ENCODE results near the gene RGS12.

The RGS12 gene

GRCh38 chr4:3311095-3311372, 18.2 kb downstream of the RGS12 start:
- DNase-seq (ENCODE audit: low spot score): no peak

GRCh38 chr4:3311489-3312171, 18.8 kb downstream of the RGS12 start:
- DNase-seq (ENCODE audit: low spot score): no peak

- DNase-seq (ENCODE audit: low spot score): no peak
Observed at GRCh38 chr4:3312362-3312761, 19.5 kb downstream of the RGS12 start.

DNA sequence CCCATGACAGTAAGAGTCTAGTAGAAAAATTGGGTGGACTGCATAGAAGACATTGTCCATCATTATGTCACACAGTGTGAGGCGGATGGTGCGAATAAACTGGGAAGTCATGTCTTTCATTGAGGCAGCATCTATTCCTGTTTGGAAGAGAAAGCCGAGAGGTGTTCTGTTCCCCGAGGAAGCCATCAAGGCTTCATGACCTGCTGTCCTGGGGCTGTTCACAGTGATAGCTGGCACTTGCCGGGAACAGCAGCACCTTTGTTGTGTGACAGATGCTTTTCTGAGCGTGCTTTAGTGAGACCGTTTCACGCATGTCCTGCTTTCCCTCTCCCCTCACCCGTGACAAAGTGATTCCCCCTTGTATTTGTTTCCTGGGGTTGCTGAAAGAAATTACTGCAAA, 20.3 kb downstream of the RGS12 start:
- no peak for DNase-seq (ENCODE audit: low spot score)

DNA sequence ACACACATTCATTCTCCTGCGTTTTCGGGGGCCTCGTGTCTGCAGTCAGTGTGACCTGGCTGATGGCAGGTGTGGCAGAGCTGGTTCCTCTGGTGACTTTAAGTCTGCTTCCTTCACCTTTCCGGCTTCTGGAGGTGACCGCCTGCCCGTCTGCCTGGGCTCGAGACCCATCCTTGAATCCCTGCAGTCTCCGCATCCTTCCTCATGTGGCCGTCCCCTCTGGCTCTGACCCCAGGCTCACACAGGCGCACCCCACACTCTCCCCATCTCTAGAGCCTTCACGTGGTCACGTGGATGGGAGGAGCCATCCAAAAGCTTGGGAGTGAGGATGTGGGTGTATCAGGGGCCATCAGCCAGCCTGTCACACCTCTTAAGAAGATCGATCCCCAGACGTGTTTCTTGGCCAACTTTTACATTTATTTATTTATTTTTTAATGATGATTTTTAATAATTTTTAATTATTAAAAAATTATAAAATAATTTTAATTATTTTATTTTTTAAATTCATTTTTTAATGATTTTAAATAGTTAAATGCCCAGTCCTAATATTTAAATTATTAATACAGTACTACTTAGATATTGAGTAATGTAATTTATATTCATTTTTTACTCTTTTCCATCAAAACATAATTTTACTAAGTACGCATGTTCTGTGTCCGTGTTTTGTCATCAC, 20.9 kb downstream of the RGS12 start:
- no peak for DNase-seq (ENCODE audit: low spot score)

DNA sequence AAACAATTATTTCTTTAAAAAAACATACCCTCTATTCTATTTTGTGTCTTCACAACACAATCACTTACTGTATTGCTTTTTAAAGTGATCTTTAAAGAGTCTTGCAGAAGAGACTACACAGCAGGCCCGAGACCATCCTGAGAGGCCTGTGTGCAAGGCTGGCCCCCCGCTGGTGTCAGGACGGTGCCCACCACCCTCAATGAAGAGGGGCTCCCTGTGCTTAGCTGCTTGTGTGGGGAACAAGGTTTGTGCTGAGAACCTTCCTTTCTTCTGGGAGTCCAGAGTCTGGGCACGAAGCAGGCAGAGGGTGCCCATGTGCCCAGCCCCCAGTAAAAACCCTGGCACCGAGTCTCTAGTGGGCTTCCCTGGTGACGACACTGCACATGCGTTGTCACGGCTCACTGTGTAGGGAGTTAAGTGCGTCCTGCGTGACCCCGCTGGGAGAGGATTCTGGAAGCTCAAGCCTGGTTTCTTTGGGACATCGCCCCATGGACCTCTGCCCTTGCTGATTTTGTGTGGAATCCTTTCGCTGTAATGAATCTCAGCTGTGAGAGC, 22.0 kb downstream of the RGS12 start:
- no peak for DNase-seq (ENCODE audit: low spot score)

DNA sequence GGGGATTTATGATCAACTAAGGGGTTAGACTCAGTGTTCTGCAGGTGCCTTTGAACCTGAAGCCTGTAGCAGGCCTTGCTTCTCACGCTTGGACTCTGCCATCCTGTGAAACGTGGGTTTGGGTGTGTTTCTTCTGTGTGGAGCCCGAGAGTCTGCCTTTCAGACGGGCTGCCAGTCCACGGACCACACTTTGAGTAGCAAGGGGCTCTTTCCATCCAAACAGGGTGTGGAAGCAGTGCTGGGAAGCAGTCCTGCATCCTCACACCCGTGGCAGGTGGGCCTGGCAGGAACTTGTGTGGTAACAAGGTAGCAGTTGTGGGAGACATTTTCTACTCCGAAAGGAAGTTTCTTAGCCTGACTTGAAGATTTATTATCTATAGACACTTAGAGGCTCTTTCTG, 22.7 kb downstream of the RGS12 start:
- DNase-seq (ENCODE audit: low spot score): no peak

GRCh38 chr4:3316146-3316545, 23.3 kb downstream of the RGS12 start:
- DNase-seq (ENCODE audit: low spot score): no peak

DNA sequence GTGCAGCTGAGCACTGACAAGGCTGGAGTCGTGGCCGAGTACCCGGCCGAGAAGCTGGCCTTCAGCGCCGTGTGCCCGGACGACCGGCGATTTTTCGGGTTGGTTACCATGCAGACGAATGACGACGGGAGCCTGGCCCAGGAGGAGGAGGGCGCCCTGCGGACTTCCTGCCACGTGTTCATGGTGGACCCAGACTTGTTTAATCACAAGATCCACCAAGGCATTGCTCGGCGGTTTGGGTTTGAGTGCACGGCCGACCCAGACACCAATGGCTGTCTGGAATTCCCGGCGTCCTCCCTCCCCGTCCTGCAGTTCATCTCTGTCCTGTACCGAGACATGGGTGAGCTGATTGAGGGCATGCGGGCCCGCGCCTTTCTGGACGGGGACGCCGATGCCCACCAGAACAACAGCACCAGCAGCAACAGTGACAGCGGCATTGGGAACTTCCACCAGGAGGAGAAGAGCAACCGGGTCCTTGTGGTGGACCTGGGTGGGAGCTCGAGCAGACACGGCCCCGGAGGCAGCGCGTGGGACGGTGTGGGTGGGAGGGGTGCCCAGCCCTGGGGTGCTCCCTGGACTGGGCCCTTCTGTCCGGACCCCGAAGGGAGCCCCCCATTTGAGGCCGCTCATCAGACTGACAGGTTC, 24.3 kb downstream of the RGS12 start:
- no peak for DNase-seq (ENCODE audit: low spot score)

DNA sequence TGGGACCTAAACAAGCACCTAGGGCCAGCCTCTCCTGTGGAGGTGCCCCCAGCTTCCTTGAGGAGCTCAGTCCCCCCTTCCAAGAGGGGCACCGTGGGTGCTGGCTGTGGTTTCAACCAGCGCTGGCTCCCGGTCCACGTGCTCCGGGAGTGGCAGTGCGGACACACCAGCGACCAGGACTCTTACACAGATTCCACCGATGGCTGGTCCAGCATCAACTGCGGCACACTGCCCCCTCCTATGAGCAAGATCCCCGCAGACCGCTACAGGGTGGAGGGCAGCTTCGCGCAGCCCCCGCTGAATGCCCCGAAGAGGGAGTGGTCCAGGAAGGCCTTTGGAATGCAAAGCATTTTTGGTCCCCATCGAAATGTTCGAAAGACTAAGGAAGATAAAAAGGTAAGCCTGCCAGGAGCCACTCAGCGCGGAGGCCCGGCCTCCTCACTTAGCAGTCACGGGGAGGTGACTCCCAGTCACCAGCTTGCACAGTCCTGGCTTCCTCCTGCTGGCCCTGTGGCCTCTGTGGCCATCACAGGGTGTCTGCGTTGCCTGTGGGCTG, 24.9 kb downstream of the RGS12 start:
- DNase-seq (ENCODE audit: low spot score): no peak

DNA sequence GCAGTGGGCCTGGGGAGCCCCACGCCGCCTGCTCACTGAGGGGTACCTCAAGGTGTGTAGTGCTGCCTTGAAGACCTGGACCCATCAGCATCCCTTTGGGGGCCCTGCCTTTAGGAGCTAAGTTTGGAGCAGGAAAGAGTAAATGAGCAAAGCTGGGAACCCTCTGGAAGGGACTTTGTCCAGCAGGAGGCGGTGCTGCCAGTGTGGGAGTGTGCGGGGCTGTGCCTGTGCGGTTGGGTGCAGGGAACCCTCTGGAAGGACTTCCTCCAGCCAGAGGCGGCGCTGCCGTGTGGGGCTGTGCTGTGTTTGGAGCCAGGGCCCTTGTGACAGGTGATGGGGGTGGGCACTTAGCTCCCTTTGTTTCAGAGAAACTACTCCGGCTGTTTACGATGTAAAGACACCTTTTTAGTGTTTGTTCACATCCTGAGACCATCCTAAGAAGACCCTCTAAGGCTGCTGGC, 25.8 kb downstream of the RGS12 start:
- no peak for DNase-seq (ENCODE audit: low spot score)

- DNase-seq (ENCODE audit: low spot score): no peak
Observed at GRCh38 chr4:3320361-3321023, 27.7 kb downstream of the RGS12 start.

- peak; percentile 64 for DNase-seq (ENCODE audit: low spot score)
Observed at GRCh38 chr4:3321295-3321889, 28.6 kb downstream of the RGS12 start.

- peak; percentile 70 for DNase-seq (ENCODE audit: low spot score)
Observed at GRCh38 chr4:3322059-3322550, 29.3 kb downstream of the RGS12 start.

- no peak for DNase-seq (ENCODE audit: low spot score)
Observed at GRCh38 chr4:3323071-3323481, 30.3 kb downstream of the RGS12 start.

DNA sequence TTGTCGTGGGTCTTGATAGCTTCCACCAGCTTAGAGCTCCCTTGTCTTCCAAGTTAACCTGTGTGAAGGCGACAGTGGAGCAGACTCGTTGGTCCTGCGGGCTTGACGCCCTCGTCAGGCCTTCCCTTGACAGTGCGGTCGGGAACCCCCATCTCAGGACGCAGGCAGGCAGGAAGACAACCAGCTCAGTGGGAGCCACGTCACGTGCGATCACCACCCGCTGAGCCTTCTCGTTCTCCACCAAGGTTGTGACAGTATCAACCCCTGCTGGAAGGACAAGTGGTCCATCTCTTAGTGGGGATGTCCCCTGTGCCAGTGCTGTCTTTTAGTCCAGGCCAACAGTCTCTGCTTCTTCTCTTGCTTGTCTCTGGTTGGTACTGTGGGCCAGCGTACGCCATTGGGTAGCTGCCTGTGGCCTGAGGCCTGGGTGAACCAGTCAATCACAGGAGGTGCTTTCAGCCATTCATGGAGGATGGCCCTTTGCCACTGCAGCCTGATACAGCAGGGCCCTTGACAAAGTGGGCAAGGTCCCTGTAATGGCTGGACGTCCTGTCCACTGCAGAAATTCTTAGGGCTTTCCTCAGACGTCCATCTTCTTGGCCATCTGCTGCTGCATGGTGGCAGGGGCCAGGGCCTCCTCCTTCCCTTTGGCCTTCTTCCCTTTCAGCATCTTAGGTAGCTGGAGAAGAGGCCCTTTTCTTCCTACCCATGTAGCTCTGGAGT, 31.4 kb downstream of the RGS12 start:
- no peak for DNase-seq (ENCODE audit: low spot score)

- DNase-seq (ENCODE audit: low spot score): no peak
Observed at GRCh38 chr4:3328814-3329663, 36.2 kb downstream of the RGS12 start.

DNA sequence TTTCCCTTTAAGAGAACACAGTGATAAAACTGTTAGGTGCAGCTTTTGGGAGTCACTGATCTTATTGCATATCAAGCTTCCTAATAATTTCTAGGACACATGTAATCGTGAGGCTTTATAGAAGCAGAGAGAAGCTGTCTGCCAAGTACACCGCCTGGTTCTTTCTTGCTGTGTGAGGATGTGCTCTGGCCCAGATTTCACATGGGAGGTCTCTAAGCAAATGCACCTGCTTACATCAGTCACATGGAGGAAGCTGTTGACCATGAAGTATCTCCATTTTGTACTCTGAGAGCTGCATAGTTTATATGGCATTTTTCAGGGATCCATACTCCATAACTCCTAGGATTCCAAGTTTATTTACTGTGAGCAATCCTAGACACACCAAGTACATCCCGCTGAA, 37.1 kb downstream of the RGS12 start:
- DNase-seq (ENCODE audit: low spot score): no peak

DNA sequence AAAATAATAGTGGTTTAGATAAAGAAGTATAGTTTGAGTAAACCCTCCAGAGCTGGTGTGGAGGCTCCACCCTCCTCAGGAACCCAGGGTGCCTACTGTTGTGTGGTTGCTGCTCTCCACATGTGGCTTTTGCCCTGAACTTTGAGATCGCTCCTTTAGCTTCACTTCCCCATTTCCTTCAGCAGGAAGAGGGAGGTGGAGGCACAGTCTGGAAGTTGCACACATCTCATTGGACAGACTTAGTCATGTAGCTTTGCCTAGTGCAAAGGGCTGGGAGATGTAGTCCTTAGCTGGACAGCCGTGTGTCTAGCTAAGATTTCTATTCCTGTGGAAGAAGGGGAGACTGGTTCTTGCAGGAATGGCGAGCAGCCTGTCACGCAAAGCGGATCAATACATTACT, 37.9 kb downstream of the RGS12 start:
- DNase-seq (ENCODE audit: low spot score): no peak
